ENCODE results near the gene SCAI. TPM values are rescaled to one million over a fixed set of nuclear protein-coding genes. Genes with fewer than 3 reads are reported as not detected.

SCAI gene
- total and polyA plus RNA-seq, 2 experiments from 2014 or later = 13.3 to 35.0 TPM

- TF ChIP-seq ZNF462 (CRISPR knock-in tag; IDR thresholded peaks at IDR 0.05) = no peak
- TF ChIP-seq REST (IDR thresholded peaks at IDR 0.05; ENCODE audit: unreplicated experiment) = no peak
- TF ChIP-seq CREB1 (CRISPR knock-in tag; IDR thresholded peaks at IDR 0.05; ENCODE audit: low read depth) = no peak
These were observed 169.5 kb downstream of the SCAI start (continued) for GRCh38 chr9:124973807-124974206.

- no peaks in the 10 kb centered on the region for H3K9me3 Mint-ChIP-seq
- H3K27me3 ChIP-seq (ENCODE audit: insufficient read depth) = no peaks in the 10 kb centered on the region
- no peak for DNase-seq (ENCODE audit: low spot score)
- no peak for TF ChIP-seq STAT1 (IDR thresholded peaks at IDR 0.05; ENCODE audit: unreplicated experiment)
- TF ChIP-seq NANOG (IDR thresholded peaks at IDR 0.05; ENCODE audit: borderline replicate concordance) = no peak
- no peak for TF ChIP-seq EZH2phosphoT487 (IDR thresholded peaks at IDR 0.05; ENCODE audit: unreplicated experiment)
- TF ChIP-seq JUNB (IDR thresholded peaks at IDR 0.05; ENCODE audit: unreplicated experiment) = no peak
- no peak for TF ChIP-seq POLR2AphosphoS5 (IDR thresholded peaks at IDR 0.05; ENCODE audit: low read depth)
- TF ChIP-seq REST (IDR thresholded peaks at IDR 0.05; ENCODE audit: unreplicated experiment) = no peak
- TF ChIP-seq CTCF (conservative IDR thresholded peaks at IDR 0.05; ENCODE audit: low read depth in 2 of 2) = no peak
- TF ChIP-seq ZNF331 (CRISPR knock-in tag; IDR thresholded peaks at IDR 0.05; ENCODE audit: low read depth) = no peak
These were observed 171.0 kb downstream of the SCAI start for GRCh38 chr9:124972241-124972770.

More at GRCh38 chr9:124972241-124972770, 171.0 kb downstream of the SCAI start:
- no peaks in the 10 kb centered on the region for H3F3A ChIP-seq (replicated peaks; ENCODE audit: low read depth)
- H3K79me2 ChIP-seq (replicated peaks; ENCODE audit: insufficient read depth) = no peaks in the 10 kb centered on the region
- no peaks in the 10 kb centered on the region for H3K9me2 ChIP-seq (ENCODE audit: insufficient read depth)
- no peak overlapping the region for H3K27ac ChIP-seq (ENCODE audit: low read depth)
- no peak overlapping the region for H2AFZ ChIP-seq
- Mint-ChIP-seq H3K36me3 (ENCODE audit: low read depth) (peaks cover 25% of the 10 kb centered on the region), H3K4me1 (peaks cover 9% of the 10 kb centered on the region; the same call in 2 of the 3 replicates), H3K4me3 (no peak overlapping the region), H3K27ac (no peak overlapping the region), H3K27me3 (ENCODE audit: insufficient read depth, low read depth, poor library complexity) (peaks cover 1% of the 10 kb centered on the region)
- H3K4me3 ChIP-seq = no peak overlapping the region
- no peaks in the 10 kb centered on the region for H4K20me1 ChIP-seq (replicated peaks; ENCODE audit: insufficient read depth)
- no peak for ATAC-seq
- no peaks in the 10 kb centered on the region for H3K4me1 ChIP-seq (ENCODE audit: insufficient read depth)
- H3K36me3 ChIP-seq (ENCODE audit: insufficient read depth) = no peaks in the 10 kb centered on the region
- H3K4me2 ChIP-seq = no peak overlapping the region
